DMS114 treated with DMSO at 0.1 percent for 48 hours (cell line): Measurements from ENCODE around the gene HOXA13.

ENCODE experiments used
- DNase-seq: peaks from one replicate; lab custom pipeline; 2025; ENCODE audit not compliant: unreplicated experiment; lab: John Stamatoyannopoulos, UW

Gene HOXA13

DNA sequence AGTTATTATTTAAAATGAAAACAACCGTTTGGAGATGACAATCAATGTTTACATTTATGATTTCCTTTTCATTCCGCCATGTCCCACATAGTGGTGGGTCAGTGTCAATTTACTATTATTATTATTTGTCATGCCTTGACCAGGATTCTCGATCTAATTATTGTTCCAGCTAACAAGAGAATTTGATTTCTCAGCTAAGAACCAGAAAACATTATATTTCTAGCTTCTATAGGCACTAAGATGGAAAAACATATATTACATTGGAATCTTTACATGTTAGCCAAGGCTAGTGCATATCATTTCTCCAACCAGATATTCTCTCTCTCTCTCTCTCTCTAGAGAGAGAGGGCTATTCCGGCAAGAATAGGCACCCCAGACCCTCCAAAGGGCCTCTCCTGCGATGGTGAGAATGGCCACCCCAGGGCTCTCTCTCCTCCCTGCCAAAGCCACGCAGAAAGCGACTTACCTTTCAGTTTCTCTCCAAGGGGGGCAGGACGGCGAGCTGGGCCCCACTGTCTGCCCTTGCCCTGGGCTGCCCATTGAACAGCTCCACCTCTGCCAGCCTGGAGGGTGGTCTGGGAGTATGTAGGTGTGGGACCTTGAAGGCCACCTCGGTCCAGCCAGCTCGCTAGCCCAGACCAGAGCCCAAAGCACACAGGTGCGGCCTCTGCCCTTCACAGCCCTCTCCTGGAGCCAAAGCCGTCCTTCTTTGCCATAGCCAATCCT, 49.9 kb downstream of the HOXA13 start:
- no peak for DNase-seq

- DNase-seq = no peak
Measured at GRCh38 chr7:27148756-27149641, 50.9 kb downstream of the HOXA13 start.

DNA sequence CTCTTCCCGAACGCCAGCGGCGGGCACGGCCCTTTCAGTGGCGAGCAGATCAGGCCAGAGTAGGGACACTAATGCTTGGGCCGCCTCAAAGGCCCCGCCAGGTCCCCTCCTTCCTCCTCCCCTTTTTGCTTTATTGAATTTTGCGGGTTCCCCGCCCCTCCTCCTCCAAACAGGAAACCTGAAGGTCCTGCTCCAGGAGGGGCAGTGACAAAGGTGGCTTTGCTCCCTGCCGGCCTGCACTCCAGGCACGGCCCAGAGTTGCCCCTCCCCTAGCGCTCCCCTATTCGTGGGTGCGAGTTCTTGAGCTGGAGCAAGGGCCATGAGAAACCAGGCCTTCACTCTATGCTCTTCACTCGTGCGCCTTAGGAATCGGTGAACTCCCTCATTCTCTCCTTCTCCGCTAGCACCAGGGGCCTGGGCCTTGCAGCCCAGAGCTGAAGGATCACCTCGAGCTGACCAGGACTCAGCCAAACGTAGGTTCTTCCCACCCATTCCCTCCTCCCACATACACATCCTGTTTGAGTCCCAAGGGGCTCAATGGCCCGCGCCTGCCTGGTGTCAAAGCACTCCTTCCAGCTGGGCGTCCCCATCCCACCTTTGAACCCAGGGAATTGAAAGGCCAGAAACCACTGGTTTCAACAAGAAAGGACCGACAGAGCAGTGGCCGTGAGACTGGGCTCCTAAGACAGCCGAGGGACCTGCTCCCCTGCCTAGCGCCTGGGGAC, 51.7 kb downstream of the HOXA13 start:
- no peak for DNase-seq

DNA sequence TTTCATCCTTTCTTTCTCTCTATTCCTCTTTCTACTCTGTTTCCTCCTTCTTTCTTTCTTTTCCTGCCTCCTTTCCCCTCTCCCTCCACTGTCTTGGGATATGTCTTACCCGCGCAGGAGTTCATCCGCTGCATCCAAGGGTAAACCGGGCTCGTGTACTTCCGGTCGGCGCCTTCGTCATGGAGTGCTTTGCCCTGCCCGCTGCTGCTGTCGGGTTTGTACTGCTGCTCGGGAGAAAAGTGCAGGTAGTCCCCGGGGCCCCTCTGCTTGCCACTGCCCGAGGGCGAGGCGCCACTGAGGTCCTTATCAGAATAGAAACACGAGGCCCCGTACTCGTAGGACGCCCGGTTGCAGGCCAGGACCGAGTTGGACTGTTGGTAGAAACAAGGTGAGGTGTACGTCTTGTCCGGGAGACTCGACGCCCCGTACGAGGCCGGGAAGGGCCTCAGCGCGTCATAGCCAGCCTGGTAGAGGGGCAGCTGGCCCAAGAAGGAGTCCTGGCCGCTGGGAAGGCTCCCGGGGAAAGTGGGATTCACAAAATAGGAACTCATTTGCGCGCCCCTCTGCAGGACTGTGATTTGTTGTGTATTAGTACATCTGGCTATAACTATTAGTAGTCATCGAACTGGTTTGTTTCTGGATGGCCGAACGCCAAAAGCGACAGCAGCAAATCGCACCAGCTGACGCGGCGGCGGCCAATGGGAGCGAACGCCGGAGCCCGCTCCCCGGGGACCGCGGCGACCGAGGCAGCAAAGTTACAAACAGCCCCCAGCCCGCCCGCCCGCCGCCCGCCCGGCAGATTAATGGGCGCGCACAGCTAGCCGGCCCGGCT, 52.5 kb downstream of the HOXA13 start, which contains the start of gene HOXA6:
Gene HOXA6, minus strand, starts transcription at position 576 of the 832 bp plus-strand sequence. Its CDS starts 25 bp downstream, at position 551.
- no peak for DNase-seq

GRCh38 chr7:27146491-27147198, 53.2 kb downstream of the HOXA13 start:
- no peak for DNase-seq

DNA sequence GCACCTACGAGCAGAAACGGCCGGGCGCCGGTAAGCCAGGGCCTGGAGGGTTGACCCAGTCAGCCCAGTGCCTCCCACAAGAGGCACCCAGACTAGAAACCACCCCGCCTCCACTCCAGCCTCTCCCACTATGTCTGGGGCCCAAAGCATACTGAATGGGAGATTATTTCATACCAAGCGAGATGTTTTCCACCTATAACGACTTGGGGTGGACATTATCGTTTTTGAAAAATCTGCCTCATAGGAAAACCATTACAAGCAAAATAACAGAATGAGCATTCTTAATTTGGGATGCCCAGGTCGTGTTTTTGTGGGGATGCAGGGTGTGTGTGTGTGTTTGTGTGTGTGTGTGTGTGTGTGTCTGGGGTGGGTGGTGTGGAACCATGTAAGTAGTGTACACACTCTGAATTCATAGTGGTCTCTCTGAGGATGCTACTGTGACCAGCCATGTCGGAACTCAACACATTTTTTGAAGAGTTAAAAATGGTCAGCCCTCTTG, 53.9 kb downstream of the HOXA13 start:
- DNase-seq = no peak

DNA sequence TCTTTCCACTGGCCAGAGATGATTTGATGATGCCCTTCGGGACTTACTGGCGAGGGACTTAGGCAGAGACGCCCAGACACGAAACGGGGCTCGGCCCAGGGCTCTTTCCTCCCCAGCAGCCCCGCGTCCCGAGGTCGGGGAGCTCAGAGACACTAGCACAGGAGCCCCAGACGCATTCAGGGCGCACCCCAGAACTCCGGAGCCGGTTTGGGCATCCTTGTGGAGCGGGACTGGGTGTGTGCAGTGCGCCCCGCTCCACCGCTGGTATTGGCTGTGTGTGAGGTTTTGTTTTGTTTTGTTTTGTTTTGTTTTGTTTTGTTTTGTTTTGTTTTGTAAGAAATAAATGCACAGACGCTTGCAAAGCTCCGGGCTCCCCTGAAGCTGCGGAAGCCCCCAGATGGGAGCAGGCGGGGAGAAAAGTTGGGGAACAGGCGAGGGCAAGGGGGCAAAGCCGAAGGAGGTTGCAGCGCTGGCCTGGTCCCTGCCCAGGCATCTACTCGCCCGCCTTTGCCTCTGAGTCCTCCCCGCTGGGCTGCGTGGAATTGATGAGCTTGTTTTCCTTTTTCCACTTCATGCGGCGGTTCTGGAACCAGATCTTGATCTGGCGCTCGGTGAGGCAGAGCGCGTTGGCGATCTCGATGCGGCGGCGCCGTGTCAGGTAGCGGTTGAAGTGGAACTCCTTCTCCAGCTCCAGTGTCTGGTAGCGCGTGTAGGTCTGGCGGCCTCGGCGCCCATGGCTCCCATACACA, 54.6 kb downstream of the HOXA13 start:
- no peak for DNase-seq

GRCh38 chr7:27144781-27145164, 55.1 kb downstream of the HOXA13 start:
- DNase-seq = no peak
